Activated CD4-positive, CD25-positive, alpha-beta regulatory T cell treated with anti-CD3 and anti-CD28 coated beads, Interleukin-2, amount 50 U/mL, for 24 hours (primary cell): ENCODE results near the gene ARNT2.

Source experiments
- ATAC-seq, 2 donors: fragments of 150-1000 bp; cut with Tn5 transposase; one replicate each; pipeline ENCODE4 v1.10.0; 2021; ENCODE audit warnings: mild to moderate bottlenecking in 1 of 2, moderate library complexity in 1 of 2

Gene ARNT2

DNA sequence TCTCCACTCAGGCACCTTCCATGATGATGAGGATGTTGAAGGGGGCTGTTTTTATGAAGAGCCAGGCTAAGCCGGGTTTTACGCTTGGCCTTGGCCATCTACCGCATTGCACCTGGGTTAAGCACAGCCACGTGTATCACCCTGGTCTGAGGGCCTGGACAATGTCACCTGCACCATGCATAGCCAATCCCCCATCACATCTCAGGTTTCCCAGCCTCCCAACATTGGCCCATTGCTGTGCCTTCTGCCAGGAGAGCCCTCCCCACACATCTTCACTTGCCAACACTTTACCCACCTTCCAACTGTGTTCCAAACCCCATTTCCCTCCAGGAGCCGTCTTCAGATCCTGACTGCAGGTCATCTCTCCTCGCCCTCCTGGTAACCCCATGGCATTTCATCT, 155.6 kb downstream of the ARNT2 start:
- ATAC-seq = no peak

DNA sequence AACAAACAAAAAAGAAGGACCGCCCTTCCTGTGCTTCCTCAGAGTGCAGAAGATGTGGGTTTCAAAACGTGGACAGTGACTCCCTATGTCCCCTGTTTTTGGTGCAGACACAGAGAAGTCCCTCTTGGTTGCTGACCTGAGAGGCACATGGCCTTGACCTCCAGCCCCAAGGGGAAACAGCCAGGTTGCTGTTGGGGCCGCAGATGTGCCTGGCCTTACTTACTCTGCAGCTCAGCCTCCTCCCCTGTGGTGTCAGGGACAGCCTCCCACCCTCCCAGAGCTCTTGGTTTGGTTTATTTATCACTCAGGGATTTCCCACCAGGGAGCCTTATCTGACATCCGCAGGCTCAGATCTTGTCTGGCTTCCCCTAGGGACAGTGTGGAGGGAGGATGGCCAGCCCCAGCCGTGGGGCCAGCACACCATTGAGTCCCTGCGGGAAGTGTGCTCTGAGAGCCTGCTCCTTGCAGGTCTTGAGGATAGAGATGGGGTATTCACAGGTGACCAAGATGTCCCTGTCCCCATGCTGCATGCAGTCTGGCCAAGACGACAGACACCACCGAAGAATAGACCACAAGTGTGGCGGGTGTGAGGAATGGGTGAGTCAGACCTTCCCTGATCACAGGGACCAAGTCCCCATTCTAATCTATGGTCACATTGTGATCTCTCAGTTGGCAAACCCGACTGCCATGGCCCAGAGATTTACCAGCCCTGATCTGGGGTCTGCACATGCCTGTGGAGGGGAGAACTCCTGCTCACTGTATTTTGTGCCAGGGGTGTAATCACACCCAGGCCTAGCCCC, 156.6 kb downstream of the ARNT2 start:
- ATAC-seq = no peak

DNA sequence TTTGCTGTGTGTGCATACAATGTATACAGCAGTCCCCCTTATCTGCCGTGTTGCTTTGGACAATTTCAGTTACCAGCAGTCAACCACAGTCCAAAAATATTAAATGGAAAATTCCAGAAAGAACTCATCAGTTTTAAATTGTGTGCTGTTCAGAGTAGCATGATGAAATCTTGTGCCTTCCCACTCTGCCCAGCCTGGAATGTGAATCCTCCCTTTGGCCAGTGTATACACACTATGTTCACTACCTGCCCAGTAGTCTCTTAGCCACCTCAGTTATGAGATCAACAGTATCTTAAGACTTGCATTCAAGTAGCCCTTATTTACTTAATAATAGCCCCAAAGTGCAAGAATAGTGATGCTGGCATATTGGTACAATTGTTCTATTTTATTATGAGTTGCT, 157.3 kb downstream of the ARNT2 start:
- ATAC-seq = no peak

DNA sequence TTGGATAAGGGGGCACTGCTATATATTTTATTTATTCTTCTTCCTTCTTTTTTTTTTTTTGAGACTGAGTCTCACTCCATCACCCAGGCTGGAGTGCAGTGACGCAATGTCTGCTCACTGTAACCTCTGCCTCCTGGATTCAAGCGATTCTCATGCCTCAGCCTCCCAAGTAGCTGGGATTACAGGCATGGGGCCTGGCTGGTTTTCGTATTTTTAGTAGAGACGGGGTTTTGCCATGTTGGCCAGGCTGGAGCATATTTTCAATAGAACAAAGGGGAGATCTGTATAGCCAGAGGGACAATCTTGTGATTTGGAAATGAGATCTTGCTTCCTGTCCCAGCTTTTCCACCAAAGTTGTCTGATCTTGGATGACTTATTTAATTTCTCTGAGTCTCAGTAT, 157.9 kb downstream of the ARNT2 start:
- no peak for ATAC-seq

DNA sequence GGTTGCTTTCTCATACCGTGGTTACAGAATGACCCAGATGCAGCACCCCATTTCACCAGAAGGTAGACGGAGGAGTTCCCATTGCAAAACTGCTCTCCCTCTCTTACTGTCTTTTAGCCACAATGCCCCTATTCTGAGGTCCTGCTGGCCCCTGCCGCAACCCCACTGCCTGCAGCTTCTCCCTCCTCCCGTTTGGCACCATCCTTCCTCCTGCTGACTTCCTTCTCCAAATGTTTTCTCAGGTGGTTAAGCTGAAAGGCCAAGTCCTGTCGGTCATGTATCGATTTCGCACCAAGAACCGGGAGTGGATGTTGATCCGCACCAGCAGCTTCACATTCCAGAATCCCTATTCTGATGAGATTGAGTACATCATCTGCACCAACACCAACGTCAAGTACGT, 158.7 kb downstream of the ARNT2 start:
- ATAC-seq = no peak

DNA sequence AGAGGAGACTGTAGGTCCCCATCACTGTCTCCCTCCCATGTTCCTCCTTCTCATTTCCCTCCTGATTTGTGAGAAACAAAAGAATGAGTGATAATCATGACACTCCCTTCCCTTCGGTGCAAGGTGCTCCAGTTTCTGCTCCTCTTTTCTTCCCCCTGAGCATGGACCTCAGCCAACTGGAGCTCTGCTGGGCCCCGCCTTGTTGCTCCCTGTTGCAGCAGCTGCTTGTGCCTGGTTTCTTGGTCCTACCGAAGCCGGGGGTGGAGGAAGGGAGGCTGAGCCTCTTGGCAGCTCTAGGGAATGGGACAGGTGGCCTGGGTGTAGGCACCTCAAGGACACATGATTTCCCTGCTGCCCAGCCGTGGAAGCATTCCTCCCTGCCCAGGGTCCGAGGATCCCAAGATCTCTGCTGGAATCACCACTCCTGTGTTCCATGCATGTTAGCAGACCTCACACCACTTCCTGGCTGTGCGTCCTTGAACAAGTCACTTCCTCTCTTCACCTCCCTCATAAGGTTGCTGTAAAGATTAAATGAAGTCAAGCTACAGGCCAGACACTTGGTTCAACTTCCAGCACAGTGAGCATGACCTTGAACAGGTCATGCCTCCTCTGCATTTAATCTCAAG, 159.3 kb downstream of the ARNT2 start:
- ATAC-seq = no peak

DNA sequence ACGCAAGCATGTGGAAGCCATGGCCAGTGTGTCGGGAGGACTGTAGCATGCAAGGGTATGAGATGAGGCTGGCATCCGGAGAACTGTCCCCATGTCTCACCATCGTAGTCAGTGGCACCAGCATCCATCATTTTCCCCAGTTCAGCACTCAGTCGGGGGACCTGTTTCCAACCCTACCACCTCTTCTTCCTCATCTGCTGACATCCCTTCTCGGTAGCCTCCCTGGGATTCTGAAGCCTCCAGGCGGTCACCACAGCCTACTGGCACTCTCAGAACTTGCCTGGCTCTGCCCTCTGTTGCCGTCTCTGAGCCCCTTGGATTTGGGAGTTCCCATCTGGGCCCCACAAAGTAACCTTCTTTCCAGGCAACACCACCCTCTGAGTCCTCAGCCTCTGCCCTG, 159.9 kb downstream of the ARNT2 start:
- ATAC-seq = no peak

DNA sequence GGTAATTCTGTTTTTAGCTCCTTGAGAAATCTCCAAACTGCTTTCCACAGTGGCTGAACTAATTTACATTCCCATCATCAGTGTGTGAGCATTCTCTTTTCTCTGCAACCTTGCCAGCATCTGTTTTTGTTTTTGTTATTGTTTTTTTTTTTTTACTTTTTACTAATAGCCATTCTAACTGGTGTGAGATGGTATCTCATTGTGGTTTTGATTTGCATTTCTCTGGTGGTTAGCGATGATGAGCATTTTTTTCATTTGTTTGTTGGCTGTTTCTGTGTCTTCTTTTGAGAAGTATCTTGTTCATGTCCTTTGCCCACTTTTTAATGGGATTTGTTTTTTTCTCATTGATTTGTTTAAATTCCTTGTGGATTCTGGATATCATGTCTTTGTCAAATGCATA, 161.2 kb downstream of the ARNT2 start:
- ATAC-seq = no peak

DNA sequence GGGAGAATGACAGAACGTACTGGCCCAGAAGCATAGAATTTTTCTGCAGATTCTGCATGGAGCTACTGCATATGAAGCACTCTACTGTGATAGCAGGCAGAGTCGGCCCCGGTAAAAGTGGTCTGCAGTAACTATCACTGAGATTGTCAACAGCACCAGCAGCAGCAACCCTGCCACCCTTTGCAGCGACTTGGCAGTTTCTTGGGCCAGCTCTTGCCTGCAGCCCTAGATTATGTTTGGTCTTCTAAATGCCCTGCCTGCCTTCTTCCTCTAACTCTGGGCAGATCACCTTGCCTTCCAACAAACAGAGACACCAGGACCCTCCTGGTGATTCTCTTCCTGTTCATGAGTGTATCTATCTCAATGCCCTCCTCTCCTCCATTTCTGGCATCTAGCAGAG, 161.8 kb downstream of the ARNT2 start:
- ATAC-seq = no peak

DNA sequence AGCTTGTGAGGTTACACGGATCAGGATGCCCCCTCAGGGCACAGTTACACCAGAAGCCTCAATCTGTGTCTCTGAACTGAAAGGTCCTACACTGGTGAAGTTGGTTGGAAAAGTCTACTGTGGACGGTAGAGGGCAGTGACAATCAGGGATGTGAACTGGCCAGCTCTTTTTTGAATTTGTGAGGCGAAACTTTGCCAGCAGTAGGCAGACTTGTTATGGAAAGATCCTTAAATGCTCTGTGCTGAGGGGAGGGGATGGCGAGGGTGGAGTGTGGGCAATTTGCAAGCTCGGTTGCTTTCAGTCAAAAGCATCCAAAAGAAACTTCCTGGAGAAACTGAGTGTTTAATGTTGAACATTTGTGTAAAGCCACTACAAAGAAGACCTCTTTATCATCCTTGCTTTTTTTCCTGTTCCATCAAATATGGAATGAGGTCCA, 163.6 kb downstream of the ARNT2 start:
- ATAC-seq = no peak

DNA sequence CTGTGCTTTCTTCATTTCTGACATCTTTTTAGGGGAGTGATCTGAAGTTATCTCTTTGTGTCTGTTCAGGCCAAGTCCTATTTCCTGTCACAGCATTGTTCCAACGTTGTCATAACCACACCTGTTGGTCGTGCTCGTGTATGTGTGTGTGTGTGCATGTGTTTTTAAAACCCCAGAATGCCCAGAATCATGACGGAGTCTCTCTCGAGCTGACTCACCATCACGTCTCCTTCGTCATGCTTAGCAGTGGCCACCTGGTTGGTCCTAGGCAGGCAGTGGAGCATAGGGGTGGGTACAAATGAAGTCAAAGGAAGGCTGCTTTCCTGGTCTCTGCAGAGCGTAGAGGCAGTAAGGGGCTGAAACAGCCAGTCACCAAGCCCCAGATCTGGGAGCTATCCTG, 164.1 kb downstream of the ARNT2 start:
- no peak for ATAC-seq

DNA sequence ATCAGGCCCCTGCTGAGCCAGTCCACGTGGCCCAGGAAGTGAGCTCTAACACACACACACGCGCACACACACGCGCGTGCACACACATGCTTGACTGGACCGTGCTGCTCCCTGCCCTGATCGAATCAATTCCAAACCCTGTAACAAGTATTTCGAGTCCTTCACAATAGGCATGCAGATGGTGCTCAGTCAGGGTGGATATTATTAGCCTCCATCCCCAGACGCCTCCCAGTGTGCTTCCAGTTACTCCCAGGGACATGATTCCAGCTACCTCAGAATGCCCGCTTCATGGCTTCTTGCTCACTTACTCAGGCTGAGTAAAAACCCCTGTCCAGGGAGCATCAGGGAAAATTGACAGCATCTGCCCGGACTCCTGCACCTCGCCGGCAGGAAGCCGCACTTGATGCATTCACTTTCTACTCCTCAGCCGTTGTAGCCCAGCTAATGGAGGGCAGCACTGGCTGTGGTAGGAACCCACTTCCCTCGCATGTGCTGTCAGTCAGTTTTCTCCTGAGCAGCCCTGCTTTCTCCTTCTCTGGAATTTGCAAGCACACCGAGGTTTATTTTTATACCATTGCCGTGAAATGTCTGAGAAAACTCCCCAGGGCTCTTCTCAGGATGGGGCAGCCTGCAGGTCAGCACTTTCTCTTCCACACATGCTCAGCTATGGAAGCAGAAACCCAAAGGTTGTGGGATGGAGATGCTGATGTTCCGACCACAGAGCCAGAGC, 164.9 kb downstream of the ARNT2 start:
- no peak for ATAC-seq

DNA sequence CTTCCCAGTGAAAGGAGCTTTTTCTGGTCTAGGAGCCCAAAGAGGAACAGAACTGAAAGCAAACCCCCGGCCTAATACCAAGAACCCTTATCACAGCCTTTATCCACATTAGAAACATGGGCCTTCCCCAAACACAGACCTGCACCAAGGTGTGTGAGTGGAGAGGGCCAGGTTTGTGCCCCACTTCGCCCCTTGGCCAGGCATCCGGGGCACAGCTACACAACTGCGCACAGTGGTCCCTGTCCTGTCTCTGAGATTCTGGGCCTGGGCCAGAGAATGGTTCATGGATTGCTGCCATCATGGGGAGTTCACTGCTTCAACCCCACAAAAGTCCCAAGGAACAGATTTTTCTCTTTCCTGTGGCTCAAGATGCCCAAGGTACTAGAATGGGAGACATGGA, 165.5 kb downstream of the ARNT2 start:
- ATAC-seq = no peak

DNA sequence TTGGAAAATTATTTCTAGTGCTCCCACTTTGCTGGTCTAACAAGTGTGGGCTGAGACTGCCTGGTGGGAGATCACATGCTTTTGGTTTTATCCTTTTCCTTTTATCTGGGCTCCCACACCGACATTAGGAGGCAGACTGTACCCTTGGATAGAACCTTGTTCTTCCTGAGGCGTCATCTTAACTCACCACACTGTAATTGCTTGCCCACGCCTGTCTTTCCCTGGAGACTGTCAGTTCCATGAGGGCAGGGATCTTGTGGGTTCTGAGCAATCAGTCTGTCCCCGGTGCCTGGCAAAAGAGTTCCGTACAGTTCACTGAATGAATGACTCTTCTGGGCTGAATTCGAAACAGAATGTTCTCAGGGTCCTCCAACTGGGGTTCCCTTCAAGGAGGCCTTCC, 166.4 kb downstream of the ARNT2 start:
- ATAC-seq = no peak

DNA sequence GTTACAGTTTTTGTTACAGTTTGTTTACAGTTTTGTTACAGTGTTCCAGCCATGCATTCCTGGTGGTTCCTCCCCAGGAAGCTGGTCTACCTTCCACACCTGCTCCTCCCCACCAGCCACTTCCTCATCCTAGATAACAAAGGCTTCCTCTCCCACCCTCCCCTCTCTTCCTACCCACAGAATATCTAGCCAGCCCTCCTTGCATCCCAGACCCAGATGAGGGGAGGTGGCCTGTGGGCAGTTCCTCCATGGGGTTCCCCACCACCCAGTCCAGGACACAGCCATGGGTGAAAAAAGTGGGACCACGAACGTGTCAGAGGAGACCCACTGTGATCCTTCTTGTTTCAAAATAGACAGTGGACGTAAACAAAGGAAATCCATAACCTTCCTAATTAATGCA, 168.2 kb downstream of the ARNT2 start:
- no peak for ATAC-seq

DNA sequence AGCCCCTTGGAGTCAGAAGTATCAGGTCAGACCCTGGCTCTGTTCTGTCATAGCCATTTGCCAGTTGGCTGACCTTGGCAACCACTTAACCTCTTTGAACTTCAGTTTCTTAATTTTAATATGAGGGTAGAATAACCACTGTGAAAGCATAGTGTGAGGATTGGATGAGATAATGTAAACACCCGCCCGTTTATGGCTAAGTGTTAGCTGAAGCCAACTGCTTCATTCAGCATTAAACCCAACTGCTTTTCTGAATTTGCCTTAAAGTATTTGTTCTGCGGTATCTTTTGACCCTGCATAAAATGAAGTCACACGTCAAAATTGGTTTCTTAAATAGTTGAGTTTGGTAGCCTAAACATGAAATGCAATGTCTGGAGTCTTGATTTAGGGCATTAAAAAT, 169.4 kb downstream of the ARNT2 start:
- ATAC-seq = no peak

DNA sequence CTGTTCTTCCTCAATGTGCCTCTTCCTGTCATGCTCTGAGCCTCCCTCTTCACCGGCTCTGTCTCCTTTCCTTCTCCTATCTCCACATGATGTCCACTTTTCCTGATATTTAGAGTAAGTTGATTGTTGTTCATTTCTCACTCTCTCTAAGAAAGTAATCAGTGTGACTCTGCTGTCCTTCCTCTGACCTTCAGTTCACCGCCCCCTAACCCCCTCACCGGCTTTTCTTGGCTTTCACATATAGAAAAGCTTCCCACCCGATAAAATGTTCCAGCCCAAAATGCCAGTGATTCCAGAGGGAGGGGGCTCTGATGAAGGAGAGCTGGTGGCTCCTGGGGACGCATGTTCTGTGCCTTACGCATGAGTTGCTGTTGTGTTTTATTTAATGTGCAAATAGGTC, 170.4 kb downstream of the ARNT2 start:
- no peak for ATAC-seq

DNA sequence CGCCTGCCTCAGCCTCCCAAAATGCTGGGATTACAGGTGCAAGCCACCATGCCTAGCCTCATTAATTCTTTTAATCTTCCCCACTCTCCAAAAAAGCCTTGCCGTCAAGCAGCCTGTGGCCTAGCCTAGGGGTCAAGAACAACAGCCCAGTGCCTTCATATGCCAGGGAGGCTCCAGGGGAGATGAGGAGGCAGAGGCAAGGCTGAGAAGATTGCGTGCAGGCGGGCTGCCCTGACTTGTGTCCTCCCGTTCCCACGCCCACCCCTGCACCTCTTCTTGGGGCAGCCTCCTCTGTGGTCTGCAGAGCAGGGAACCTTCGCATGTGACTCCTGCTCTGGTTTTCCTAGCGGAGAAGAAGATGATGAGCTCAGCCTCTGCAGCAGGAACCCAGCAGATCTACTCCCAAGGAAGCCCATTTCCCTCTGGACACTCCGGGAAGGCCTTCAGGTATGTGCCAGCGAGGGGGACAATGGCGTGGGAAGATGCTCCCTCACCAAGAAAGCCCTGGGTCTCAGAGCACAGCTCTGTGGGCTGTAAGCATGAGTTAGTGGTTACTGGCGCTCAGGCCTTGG, 172.4 kb downstream of the ARNT2 start:
- no peak for ATAC-seq

DNA sequence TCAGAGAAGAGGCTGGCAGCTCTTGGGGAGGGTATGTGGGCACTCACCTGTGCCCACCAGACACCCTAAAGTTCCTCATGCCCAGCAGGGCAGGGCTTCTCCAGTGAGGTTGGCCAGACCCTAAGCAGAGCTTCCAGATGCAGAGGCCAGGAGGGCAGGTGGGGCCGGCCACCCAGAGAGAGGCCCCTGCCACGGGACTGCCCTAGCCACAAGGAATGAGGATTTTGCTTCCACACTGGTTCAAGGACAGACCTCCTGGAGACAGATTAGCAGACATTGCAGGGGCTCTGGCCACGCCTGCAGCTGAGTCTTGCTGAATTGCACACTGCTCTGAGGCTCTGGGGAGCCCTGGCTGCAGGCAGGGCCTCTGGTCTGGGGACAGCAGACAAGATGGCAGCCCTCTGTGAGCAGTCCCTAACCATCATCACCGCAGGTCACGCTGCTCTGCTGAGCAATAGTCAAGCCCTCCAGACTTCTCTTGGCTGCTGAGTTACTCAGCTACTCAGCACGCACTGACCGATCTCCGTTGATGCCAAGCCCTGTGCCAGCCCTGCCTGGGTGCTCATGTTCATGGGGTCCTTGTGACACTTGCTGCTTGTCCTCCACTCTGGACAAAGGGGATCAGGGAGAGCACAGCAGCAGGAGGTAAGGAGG, 173.5 kb downstream of the ARNT2 start:
- ATAC-seq = no peak

DNA sequence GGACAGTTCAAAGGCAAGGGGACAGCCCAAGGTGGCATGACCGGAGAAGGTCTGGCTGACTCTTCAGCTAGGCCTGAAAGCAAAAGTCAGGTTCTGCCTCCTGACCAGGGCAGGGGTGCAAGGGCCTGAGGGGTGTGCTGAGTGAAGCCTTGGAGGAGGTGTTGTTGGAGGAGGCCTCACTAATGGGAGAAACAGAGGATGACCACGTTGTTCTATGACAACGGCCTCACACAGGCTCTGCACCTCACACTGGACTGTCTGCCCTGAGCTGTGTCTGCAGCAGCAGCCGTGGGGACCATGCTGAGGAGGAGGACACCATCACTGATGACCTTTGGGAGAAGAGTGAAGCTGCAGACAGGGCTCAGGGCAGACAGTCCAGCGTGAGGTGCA, 174.0 kb downstream of the ARNT2 start:
- no peak for ATAC-seq

DNA sequence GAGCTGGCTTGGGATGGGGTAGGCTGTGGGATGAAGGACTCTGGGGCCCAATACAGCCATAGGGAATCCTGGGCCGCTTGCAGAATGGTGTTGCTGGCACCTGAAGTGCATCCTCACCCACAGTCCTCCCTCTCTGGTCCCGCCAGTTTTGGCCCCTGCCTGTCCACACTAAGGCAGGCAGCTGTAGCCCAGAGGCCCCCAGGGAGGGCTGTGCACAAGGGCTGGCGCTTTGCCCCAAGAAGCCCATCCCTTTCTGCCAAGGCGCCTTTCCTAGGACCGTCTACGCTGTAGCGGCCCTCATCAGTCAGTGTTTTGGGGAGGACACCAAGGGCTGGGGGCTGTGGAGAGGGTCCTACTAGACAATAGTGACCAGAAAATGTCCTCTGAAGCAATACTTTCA, 174.7 kb downstream of the ARNT2 start:
- ATAC-seq = no peak

DNA sequence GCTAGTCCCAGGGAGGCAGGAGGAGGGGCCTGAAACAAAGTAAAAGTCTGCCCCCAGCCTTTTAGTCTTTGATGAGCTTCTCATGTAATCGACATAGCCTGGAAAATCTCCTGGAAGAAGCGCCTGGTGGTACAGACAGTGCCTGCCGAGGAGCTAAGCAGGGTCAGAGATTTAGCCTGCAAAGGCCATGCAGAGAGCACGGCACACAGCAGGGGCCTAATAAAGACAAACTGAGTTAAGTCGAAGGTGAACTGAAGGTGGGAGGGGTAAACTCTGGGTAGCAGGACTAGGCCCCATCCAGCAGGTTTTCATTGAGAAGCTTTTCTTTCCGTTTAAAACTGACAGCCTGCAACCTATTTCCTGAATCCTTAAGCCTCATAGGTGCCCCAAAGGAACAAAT, 175.4 kb downstream of the ARNT2 start:
- ATAC-seq = no peak

DNA sequence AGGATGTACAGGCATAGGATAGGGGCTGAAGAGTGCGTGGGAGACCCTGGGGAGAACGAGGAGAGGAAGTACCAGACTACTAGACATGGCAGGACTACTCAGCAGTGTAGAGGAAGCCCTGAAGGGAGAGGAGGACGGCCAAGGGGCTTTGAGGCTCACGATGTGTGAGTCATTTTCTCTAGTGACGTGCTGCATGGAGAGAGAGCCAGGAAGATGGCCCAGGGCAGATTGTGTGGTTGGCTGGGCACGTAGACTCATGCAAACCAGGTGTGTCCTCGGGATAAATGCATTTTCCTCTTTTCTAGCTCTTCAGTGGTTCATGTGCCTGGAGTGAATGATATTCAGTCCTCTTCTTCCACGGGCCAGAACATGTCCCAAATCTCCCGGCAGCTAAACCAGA, 175.9 kb downstream of the ARNT2 start:
- ATAC-seq = no peak
